ENCODE measurements around the gene SNAPC5. TPM values are rescaled to one million over a fixed set of nuclear protein-coding genes. Genes with fewer than 3 reads are reported as not detected.

Gene SNAPC5
- total and polyA plus RNA-seq, 2 of the 8 experiments (the other 6 are each of a cell fraction or from before 2014, with no cell fraction given): 18.7 to 23.1 TPM

DNA sequence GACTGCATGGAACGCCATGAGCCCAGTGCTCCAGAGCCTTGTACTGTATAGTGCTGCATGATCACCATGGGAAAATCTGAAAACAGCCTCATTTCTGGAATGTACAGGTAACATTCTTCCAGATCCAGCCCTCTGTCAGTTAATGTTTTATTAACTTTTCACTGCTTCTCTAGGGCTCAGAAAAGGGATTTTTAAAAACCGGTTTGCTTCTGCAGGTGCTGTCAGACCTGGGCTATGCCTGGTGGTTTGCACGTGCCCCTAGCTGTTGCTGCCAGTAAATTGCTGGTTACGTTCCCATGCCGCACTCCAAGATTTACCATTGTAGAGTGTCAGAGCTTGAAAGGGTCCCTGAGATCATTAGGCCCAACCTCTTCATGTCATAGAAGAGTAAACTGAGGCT lies 9.0 kb downstream of the SNAPC5 start:
- no peak overlapping the region for H2BK15ac ChIP-seq (ENCODE audit: low read length)
- no peak overlapping the region for H2BK12ac ChIP-seq (ENCODE audit: low read depth, low read length)
- no peaks in the 10 kb centered on the region for H3K27me3 ChIP-seq (replicated peaks in 1 of 4; ENCODE audit: control insufficient read depth in 3 of 4, extremely low read depth in 1 of 4, insufficient read depth in 3 of 4, low read length in 3 of 4)
- CTCF ChIA-PET (ENCODE audit: partially characterized antibody): interaction anchor here (6.7 kb wide), 1 partner anchor 9 kb away, joined by 44 read pairs; the partner anchor contains the start of gene SNAPC5
- no peak overlapping the region for H3K18ac ChIP-seq (ENCODE audit: extremely low read depth, low read length)
- H3K79me1 ChIP-seq (ENCODE audit: low read depth, low read length): peaks cover 2% of the 10 kb centered on the region; the same call in 1 of the 2 replicates
- no peak overlapping the region for H2BK20ac ChIP-seq (ENCODE audit: low read length)
- FAIRE-seq (no peak), DNase-seq (ENCODE audit: low read depth in 1 of 2, low spot score in 2 of 2) (no peak)
- no peak overlapping the region for H2AFZ ChIP-seq (ENCODE audit: low read length)
- POLR2A ChIA-PET (ENCODE audit: partially characterized antibody): interaction anchor here (1.5 to 6.9 kb wide), 3 partner anchors 10 to 52 kb away, joined by 3 to 56 read pairs (median 9); partner anchors contain the start of gene SNAPC5
- H4K5ac ChIP-seq (ENCODE audit: insufficient read length, low read depth, low read length): no peak overlapping the region
- no peaks in the 10 kb centered on the region for H3K79me2 ChIP-seq (ENCODE audit: control insufficient read depth in 1 of 2, insufficient read depth in 2 of 2, low read length in 2 of 2)
- H3K23me2 ChIP-seq (ENCODE audit: low read depth, low read length): no peaks in the 10 kb centered on the region
- H4K91ac ChIP-seq (replicated peaks; ENCODE audit: insufficient read length, low read length): no peak overlapping the region
- H3K56ac ChIP-seq (replicated peaks; ENCODE audit: insufficient read length, low read depth, low read length): no peak overlapping the region
- no peak overlapping the region for H3K14ac ChIP-seq (ENCODE audit: insufficient read length)
- H3K9me3 ChIP-seq (ENCODE audit: insufficient read depth in 2 of 2, low read depth in 1 of 2, low read length in 1 of 2): no peaks in the 10 kb centered on the region
- H2BK5ac ChIP-seq (ENCODE audit: low read depth, low read length): no peak overlapping the region
- no peak overlapping the region for H3K4me3 ChIP-seq (ENCODE audit: extremely low read depth in 1 of 4, insufficient read depth in 2 of 4, low read depth in 3 of 4, low read length in 4 of 4)
- peaks cover 9 to 68% (median 40%) of the 10 kb centered on the region in 4 experiments for H3K36me3 ChIP-seq (ENCODE audit: control insufficient read depth in 2 of 4, insufficient read depth in 4 of 4, low read length in 3 of 4)
- no peak overlapping the region for H2AK5ac ChIP-seq (ENCODE audit: low read depth, low read length)
- H4K8ac ChIP-seq (ENCODE audit: extremely low read depth, insufficient read depth, low read length): no peak overlapping the region
- 92% methylated on average over 5 of the region's 5 CpGs; no CpG with 5 or more reads in 1 of the 2 experiments for WGBS, 2 experiments (ENCODE audit: extremely low coverage in 1 of 2, insufficient coverage in 1 of 2, insufficient read length in 1 of 2, insufficient replicate concordance in 2 of 2, low coverage in 1 of 2, low lambda C conversion rate in 2 of 2, missing lambda C conversion rate in 1 of 2)
- H3K23ac ChIP-seq (ENCODE audit: insufficient read length): no peak overlapping the region
- H3K4me1 ChIP-seq (replicated peaks in 1 of 4; ENCODE audit: control insufficient read depth in 3 of 4, insufficient read depth in 4 of 4, low read length in 3 of 4): no peaks in the 10 kb centered on the region
- no peak overlapping the region for H2BK120ac ChIP-seq (replicated peaks; ENCODE audit: low read depth, low read length)
- H4K20me1 ChIP-seq (replicated peaks in 1 of 2; ENCODE audit: control insufficient read depth in 1 of 2, insufficient read depth in 2 of 2, low read length in 2 of 2): peaks cover 0 to 6% of the 10 kb centered on the region in 2 experiments
- no peak overlapping the region for H3K27ac ChIP-seq (ENCODE audit: low read depth, low read length)
- H3K4me2 ChIP-seq (ENCODE audit: insufficient read depth in 1 of 2, low read depth in 2 of 2, low read length in 2 of 2): no peak overlapping the region
- no peak overlapping the region for H3K9ac ChIP-seq (replicated peaks in 1 of 4; ENCODE audit: extremely low read depth in 1 of 4, low read depth in 3 of 4, low read length in 3 of 4)
- no peak overlapping the region for H3K4ac ChIP-seq (replicated peaks; ENCODE audit: insufficient read length, low read depth, low read length)
- no peak for TF ChIP-seq FOSL1 (IDR thresholded peaks at IDR 0.05; ENCODE audit: insufficient read depth, low read depth, low read length)
- TF ChIP-seq SIN3A (conservative IDR thresholded peaks at IDR 0.05 in 1 of 2, IDR thresholded peaks at IDR 0.05 in 1 of 2; ENCODE audit: low read depth in 1 of 2, low read length in 2 of 2): no peak
- no peak for TF ChIP-seq SIX5 (IDR thresholded peaks at IDR 0.05; ENCODE audit: low read depth, low read length)
- TF ChIP-seq POLR2A (IDR thresholded peaks at IDR 0.05; ENCODE audit: control extremely low read depth in 1 of 2, low read depth in 2 of 2, low read length in 2 of 2): no peak
